ENCODE data around the gene APOL2. TPM values are rescaled to one million over a fixed set of nuclear protein-coding genes. Genes with fewer than 3 reads are reported as not detected.
"Not testable (repeated sequence)": the region's sequence is repeated elsewhere in the genome, so short reads cannot be mapped to it uniquely, and the experiment has no call there.

APOL2 gene
- total RNA-seq, 1 donor from 2014 or later = 38.3 TPM

- DNase-seq (no peak), ATAC-seq (ENCODE audit: low read depth) (no peak)
- Mint-ChIP-seq H3K4me3 (no peak overlapping the region), H3K27me3 (peaks cover 11% of the 10 kb centered on the region), H3K9me3 (no peaks in the 10 kb centered on the region), H3K4me1 (peaks cover 19% of the 10 kb centered on the region), H3K36me3 (ENCODE audit: low read depth) (no peaks in the 10 kb centered on the region), H3K27ac (no peak overlapping the region)
- ChIA-PET POLR2A (no interaction called here), CTCF (interaction anchor here (1.5 kb wide), 3 partner anchors 22 to 292 kb away, joined by 4 to 13 read pairs (median 6); no protein-coding TSS in a partner anchor)
- TF ChIP-seq CTCF (IDR thresholded peaks at IDR 0.05) = no peak
- intact Hi-C loops (cut with micrococcal nuclease) = loop anchor here (2.0 kb wide), 1 partner anchor 26 kb away; no protein-coding TSS in a partner anchor
Observed at GRCh38 chr22:36194385-36194784, 44.9 kb downstream of the APOL2 start.

- peaks cover 10% of the 10 kb centered on the region for H3K27me3 Mint-ChIP-seq
- ChIA-PET CTCF (interaction anchor here (1.2 to 1.5 kb wide), 2 partner anchors 28 to 85 kb away, joined by 3 to 6 read pairs; no protein-coding TSS in a partner anchor), POLR2A (no interaction called here)
- H3K4me3 Mint-ChIP-seq = no peak overlapping the region
- no peak overlapping the region for H3K27ac Mint-ChIP-seq
- ATAC-seq (ENCODE audit: low read depth) (no peak), DNase-seq (no peak)
- no peak for TF ChIP-seq CTCF (IDR thresholded peaks at IDR 0.05)
- peaks cover 16% of the 10 kb centered on the region for H3K4me1 Mint-ChIP-seq
- H3K9me3 Mint-ChIP-seq = no peaks in the 10 kb centered on the region
- intact Hi-C loops (cut with micrococcal nuclease) = no loop called here
- H3K36me3 Mint-ChIP-seq (ENCODE audit: low read depth) = no peaks in the 10 kb centered on the region
Observed at GRCh38 chr22:36193577-36193976, 45.8 kb downstream of the APOL2 start.

- ATAC-seq (ENCODE audit: low read depth) (no peak), DNase-seq (no peak)
- H3K4me3 Mint-ChIP-seq = no peak overlapping the region
- H3K4me1 Mint-ChIP-seq = peaks cover 12% of the 10 kb centered on the region
- intact Hi-C loops (cut with micrococcal nuclease) = no loop called here
- no peaks in the 10 kb centered on the region for H3K36me3 Mint-ChIP-seq (ENCODE audit: low read depth)
- no peaks in the 10 kb centered on the region for H3K9me3 Mint-ChIP-seq
- ChIA-PET CTCF (interaction anchor here (1.2 kb wide), 1 partner anchor 85 kb away, joined by 3 read pairs; no protein-coding TSS in a partner anchor), POLR2A (no interaction called here)
- H3K27me3 Mint-ChIP-seq = peaks cover 6% of the 10 kb centered on the region
- H3K27ac Mint-ChIP-seq = no peak overlapping the region
- TF ChIP-seq CTCF (IDR thresholded peaks at IDR 0.05) = no peak
Observed at GRCh38 chr22:36193171-36193570, 46.2 kb downstream of the APOL2 start.

- Mint-ChIP-seq H3K9me3 (no peaks in the 10 kb centered on the region), H3K36me3 (ENCODE audit: low read depth) (no peaks in the 10 kb centered on the region), H3K27ac (no peak overlapping the region), H3K27me3 (peaks cover 3% of the 10 kb centered on the region), H3K4me3 (no peak overlapping the region), H3K4me1 (peaks cover 6% of the 10 kb centered on the region)
- TF ChIP-seq CTCF (IDR thresholded peaks at IDR 0.05) = no peak
- ChIA-PET CTCF (interaction anchor here (1.2 kb wide), 1 partner anchor 86 kb away, joined by 3 read pairs; no protein-coding TSS in a partner anchor), POLR2A (no interaction called here)
- DNase-seq = no peak
- intact Hi-C loops (cut with micrococcal nuclease) = no loop called here
- no peak for ATAC-seq (ENCODE audit: low read depth)
Observed at GRCh38 chr22:36192542-36192941, 46.8 kb downstream of the APOL2 start.

GRCh38 chr22:36191106-36191836 lies 48.1 kb downstream of the APOL2 start:
- no peak overlapping the region for H3K4me3 Mint-ChIP-seq
- intact Hi-C loops (cut with micrococcal nuclease) = no loop called here
- no peaks in the 10 kb centered on the region for H3K4me1 Mint-ChIP-seq
- DNase-seq (no peak), ATAC-seq (ENCODE audit: low read depth) (no peak)
- ChIA-PET POLR2A (no interaction called here), CTCF (no interaction called here)
- no peaks in the 10 kb centered on the region for H3K36me3 Mint-ChIP-seq (ENCODE audit: low read depth)
- no peak for TF ChIP-seq CTCF (IDR thresholded peaks at IDR 0.05)
- no peak overlapping the region for H3K27ac Mint-ChIP-seq
- H3K27me3 Mint-ChIP-seq = peaks cover 3% of the 10 kb centered on the region
- no peaks in the 10 kb centered on the region for H3K9me3 Mint-ChIP-seq

GRCh38 chr22:36187862-36188261 lies 51.5 kb downstream of the APOL2 start:
- H3K27me3 Mint-ChIP-seq; H3K27ac Mint-ChIP-seq; DNase-seq; H3K4me3 Mint-ChIP-seq; H3K9me3 Mint-ChIP-seq; CTCF ChIA-PET; ATAC-seq (ENCODE audit: low read depth); POLR2A ChIA-PET; H3K36me3 Mint-ChIP-seq (ENCODE audit: low read depth); intact Hi-C loops (cut with micrococcal nuclease); H3K4me1 Mint-ChIP-seq: not testable (repeated sequence)

All from activated B cell treated with CpG ODN at 0.5 μM for 24 hours (primary cell).